Measurements from ENCODE around the gene SUFU. TPM values are rescaled to one million over a fixed set of nuclear protein-coding genes. Genes with fewer than 3 reads are reported as not detected.

Gene SUFU
- polyA plus RNA-seq, 1 experiment: 8.5 TPM

DNA sequence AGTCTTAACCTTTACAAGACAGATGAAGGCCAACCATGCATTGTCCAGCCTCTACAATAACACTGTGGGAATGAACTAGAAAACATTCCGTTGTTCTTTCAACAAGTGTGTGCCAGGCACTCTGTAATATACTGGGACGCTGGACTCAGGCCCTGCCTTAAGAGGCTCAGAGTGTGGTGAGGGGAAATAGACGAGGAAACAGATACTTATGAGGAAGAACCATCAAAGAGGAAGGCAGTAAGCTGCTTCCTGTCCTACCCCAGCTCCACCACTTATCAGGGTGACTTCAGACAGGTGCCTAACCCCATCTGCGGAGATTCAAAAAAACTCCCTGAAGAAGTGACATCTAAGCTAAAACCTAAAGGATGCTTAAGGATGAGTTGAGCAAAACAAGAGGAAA is 131.6 kb downstream of the SUFU start:
- DNase-seq (ENCODE audit: low read depth): no peak
- Histone ChIP-seq H3K27me3 (ENCODE audit: control insufficient read depth, insufficient read depth, low read length) (no peaks in the 10 kb centered on the region), H3K36me3 (ENCODE audit: control insufficient read depth, insufficient read depth, low read length) (peaks cover 2% of the 10 kb centered on the region; the same call in 1 of the 2 replicates), H3K4me3 (ENCODE audit: low read depth, low read length) (no peak overlapping the region)
- POLR2A ChIA-PET: no interaction called here
- CTCF ChIA-PET: interaction anchor here (1.0 kb wide), 1 partner anchor 52 kb away, joined by 3 read pairs; no protein-coding TSS in a partner anchor
- TF ChIP-seq, protein P1, sequence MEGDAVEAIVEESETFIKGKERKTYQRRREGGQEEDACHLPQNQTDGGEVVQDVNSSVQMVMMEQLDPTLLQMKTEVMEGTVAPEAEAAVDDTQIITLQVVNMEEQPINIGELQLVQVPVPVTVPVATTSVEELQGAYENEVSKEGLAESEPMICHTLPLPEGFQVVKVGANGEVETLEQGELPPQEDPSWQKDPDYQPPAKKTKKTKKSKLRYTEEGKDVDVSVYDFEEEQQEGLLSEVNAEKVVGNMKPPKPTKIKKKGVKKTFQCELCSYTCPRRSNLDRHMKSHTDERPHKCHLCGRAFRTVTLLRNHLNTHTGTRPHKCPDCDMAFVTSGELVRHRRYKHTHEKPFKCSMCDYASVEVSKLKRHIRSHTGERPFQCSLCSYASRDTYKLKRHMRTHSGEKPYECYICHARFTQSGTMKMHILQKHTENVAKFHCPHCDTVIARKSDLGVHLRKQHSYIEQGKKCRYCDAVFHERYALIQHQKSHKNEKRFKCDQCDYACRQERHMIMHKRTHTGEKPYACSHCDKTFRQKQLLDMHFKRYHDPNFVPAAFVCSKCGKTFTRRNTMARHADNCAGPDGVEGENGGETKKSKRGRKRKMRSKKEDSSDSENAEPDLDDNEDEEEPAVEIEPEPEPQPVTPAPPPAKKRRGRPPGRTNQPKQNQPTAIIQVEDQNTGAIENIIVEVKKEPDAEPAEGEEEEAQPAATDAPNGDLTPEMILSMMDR (IDR thresholded peaks at IDR 0.05; ENCODE audit: insufficient read depth, low read depth, low read length): no peak

DNA sequence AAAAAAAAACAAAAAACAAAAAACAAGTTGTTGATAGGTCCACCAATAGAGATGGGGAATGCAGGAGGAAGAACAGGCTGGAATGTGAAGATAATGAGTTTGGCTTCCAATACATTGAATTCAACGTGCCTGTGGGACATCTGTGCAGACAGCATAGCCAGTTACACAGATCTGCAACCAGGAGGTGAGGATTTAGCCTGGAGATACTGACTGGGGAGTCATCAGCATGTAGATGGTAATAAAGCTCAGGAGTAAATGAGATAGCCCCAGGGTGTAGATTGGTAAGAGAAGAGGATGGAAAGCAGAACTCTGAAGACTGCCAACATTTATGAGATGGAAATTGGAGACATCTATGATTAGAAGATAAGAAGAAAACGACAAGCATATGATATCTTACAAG is 135.8 kb downstream of the SUFU start:
- Histone ChIP-seq H3K36me3 (ENCODE audit: control insufficient read depth, insufficient read depth, low read length) (no peaks in the 10 kb centered on the region), H3K4me3 (ENCODE audit: low read depth, low read length) (no peak overlapping the region), H3K27me3 (ENCODE audit: control insufficient read depth, insufficient read depth, low read length) (no peaks in the 10 kb centered on the region)
- DNase-seq (ENCODE audit: low read depth): no peak
- POLR2A ChIA-PET: no interaction called here
- CTCF ChIA-PET: interaction anchor here (1.0 kb wide), 1 partner anchor 115 kb away, joined by 3 read pairs; no protein-coding TSS in a partner anchor
- TF ChIP-seq, protein P1 (IDR thresholded peaks at IDR 0.05; ENCODE audit: insufficient read depth, low read depth, low read length): no peak

DNA sequence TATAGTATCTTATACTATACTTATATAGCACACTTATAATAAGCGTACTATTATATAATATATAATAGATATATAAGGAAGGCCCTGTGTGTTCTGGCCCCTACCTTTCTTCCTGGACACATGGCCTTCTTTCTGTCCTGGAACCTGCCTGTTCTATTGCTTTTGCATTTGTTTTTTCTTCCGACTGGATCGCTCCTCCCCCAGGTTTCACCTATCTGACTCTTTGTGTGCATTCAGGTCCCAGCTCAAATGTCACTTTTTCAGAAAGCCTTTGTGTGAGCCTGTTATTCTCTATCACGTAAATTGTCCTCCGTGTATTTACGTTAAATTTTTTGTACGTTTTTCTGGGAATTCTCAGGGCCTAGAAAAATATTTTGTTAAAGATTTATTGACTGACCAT is 137.6 kb downstream of the SUFU start:
- H3K4me3 ChIP-seq (ENCODE audit: low read depth, low read length): peak overlapping the region; percentile 87
- H3K36me3 ChIP-seq (ENCODE audit: control insufficient read depth, insufficient read depth, low read length): no peaks in the 10 kb centered on the region
- DNase-seq (ENCODE audit: low read depth): no peak
- CTCF ChIA-PET: interaction anchor here (0.9 to 1.9 kb wide), 2 partner anchors 12 to 45 kb away, joined by 3 to 6 read pairs; no protein-coding TSS in a partner anchor
- POLR2A ChIA-PET: no interaction called here
- no peaks in the 10 kb centered on the region for H3K27me3 ChIP-seq (ENCODE audit: control insufficient read depth, insufficient read depth, low read length)
- TF ChIP-seq, protein P1 (IDR thresholded peaks at IDR 0.05; ENCODE audit: insufficient read depth, low read depth, low read length): no peak

DNA sequence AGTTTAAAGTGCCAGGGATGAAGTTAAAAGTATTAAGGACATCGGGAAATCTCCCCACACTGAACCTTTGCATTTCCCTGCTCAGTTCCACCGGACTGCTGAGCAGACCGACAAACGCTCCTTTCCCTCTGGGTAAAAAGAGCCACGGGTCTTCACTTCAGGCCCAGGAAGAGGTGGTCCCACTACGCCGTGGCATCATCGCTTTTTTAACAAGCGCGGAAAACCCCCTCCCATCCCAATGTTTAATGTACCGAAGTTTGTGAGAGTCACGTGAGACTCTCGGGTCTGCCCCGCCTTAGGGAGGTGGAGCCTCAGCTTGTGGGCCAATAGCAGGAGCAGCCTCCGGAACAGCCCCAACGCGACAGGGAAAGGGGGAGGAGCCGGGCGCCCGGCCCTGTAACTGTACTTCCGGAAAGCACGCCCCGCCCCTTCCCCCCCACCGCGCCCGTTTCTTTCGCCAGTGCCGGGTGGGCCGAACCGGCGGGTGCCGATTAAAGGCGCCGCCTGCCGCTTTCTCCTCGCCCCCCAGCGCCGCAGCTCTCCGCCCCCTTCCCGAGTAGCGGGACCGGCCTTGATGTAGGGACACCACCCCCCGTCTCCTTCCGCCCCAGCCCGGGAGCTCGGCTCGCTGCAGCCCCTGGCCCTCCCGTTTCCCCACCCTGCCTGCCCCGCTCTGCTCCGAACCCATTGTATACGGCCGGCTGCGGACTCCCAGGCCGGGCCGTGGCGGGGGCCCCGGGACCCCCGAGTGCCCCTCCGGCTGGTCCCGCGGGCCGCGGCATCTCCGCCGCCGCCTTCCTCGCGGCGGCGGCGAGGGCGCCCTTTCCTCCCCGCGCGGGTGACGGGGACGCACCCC is 138.3 kb downstream of the SUFU start:
- peak; percentile 84 for DNase-seq (ENCODE audit: low read depth)
- no peaks in the 10 kb centered on the region; the same call in 1 of the 2 replicates for H3K36me3 ChIP-seq (ENCODE audit: control insufficient read depth, insufficient read depth, low read length)
- ChIA-PET POLR2A (interaction anchor here (0.7 kb wide), 1 partner anchor 133 kb away, joined by 4 read pairs; no protein-coding TSS in a partner anchor), CTCF (interaction anchor here (0.6 to 1.9 kb wide), 7 partner anchors 8 to 139 kb away, joined by 3 to 6 read pairs (median 4); partner anchors contain the start of gene SUFU)
- TF ChIP-seq, protein P1 (IDR thresholded peaks at IDR 0.05; ENCODE audit: insufficient read depth, low read depth, low read length): no peak
- peak overlapping the region; percentile 87 for H3K4me3 ChIP-seq (ENCODE audit: low read depth, low read length)
- H3K27me3 ChIP-seq (ENCODE audit: control insufficient read depth, insufficient read depth, low read length): no peaks in the 10 kb centered on the region

DNA sequence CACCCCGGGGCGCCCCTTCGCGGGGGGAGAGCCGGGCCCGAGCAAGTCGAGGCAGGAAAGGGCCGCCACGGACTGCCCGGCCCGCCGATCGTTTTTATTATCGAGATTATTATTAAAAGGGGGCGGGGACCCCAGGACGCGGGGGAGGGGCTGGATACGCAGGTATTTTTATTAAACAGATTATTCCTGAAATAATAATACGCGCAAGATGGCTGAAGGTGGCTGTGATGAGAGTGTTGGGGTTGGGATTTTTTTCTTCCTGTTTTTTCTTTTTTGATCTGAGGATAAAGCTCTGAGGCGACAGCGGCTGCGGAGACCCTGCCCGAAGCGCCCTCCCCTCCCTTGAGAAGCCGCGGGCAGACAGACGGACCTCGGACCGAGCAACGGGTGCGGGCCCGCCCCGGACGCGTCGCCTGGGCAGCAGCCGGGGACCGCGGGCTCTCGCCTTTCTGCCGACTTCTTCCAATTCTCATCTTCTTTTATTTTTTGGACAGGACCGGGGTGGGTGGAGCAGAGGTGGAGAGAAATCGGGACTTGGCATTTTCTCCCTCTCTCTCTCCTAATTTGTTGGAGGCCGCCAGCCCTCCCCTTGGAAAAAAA is 139.1 kb downstream of the SUFU start:
- ChIA-PET CTCF (interaction anchor here (0.9 to 1.9 kb wide), 4 partner anchors 9 to 140 kb away, joined by 3 to 6 read pairs (median 5); partner anchors contain the start of gene SUFU), POLR2A (interaction anchor here (0.7 kb wide), 1 partner anchor 134 kb away, joined by 4 read pairs; no protein-coding TSS in a partner anchor)
- Histone ChIP-seq H3K4me3 (ENCODE audit: low read depth, low read length) (peak overlapping the region; percentile 87), H3K36me3 (ENCODE audit: control insufficient read depth, insufficient read depth, low read length) (peaks cover 1% of the 10 kb centered on the region; the same call in 1 of the 2 replicates), H3K27me3 (ENCODE audit: control insufficient read depth, insufficient read depth, low read length) (no peaks in the 10 kb centered on the region)
- TF ChIP-seq, protein P1 (IDR thresholded peaks at IDR 0.05; ENCODE audit: insufficient read depth, low read depth, low read length): no peak
- DNase-seq (ENCODE audit: low read depth): no peak

Measured in BJ (cell line).